LNCAP (cell line): ENCODE measurements around the gene TOR4A.

Experiments
- CTCF ChIP-seq: fragments of 450-650 bp; IDR thresholded peaks from 2 replicates; pipeline ENCODE4 v1.5.1; 2017; ENCODE audit warnings: mild to moderate bottlenecking

TOR4A gene

GRCh38 chr9:137235424-137236237 lies 41.9 kb upstream of the TOR4A start:
- no peak for TF ChIP-seq CTCF

DNA sequence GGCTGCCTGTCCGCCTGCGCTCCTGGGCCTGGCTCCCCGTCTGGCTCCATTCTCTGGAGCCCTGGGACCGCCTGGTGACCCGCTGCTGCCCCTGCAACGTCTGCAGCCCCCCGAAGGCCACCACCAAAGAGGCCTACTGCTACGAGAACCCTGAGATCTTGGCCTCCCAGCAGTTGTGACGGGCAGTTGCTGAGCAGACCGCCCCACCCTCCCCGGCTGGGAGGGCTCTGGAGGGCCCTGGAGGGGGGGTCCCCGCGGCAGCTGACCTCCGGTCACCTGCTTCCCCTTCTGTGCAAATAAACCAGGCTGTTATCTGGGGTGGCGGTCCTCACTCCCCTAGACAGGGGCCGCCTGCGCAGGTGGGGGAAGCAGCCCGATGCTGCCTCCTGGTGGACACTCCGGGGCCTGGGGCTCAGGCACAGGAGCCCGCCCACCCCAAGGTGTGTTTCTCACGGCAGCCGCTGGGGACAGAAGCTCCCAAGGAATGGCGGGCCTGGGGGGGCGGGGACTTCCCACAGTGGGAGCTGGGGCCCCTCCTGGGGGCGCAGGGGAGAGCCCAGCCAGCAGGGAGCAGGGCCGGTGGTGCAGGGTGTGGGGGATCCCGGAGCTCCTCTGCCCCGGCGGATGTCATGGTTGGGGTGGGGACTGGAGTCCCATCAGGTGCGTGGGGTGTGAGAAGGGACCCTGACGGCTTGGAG lies 41.1 kb upstream of the TOR4A start:
- TF ChIP-seq CTCF: peak; percentile 99

DNA sequence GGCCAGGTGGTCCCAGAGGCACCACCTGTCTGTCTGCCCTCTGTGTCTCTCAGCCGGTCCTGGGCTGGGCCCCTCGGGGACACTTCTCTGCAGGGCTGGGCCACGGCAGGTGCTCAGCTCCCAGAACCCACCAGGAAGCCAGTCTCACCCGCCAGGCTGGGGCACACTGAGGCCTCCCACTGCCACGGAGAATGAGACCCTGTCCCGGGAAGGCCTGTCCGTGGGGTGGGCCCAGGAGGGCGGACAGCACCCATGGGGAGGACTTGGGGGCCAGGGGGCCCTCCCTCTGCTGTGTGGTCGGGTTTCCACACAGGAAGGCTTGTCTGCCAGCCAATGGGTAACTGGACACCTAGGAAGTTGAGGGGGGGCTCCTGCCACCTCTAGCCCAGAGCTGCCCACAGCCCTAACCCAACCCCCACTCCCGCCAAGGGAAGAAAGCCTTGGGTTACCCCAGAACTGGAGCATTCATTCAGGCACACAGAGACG lies 40.5 kb upstream of the TOR4A start:
- no peak for TF ChIP-seq CTCF

- no peak for TF ChIP-seq CTCF
These were observed 39.5 kb upstream of the TOR4A start for GRCh38 chr9:137237759-137238726.

- no peak for TF ChIP-seq CTCF
These were observed 37.1 kb upstream of the TOR4A start for GRCh38 chr9:137240318-137240840.

- TF ChIP-seq CTCF: no peak
These were observed 36.6 kb upstream of the TOR4A start, which contains the start of gene TUBB4B for GRCh38 chr9:137240841-137241489. TUBB4B (plus strand) TSS chr9:137241287; CDS start chr9:137241361, 74 bp downstream.
